Measurements from ENCODE around the gene RPTOR. TPM values are rescaled to one million over a fixed set of nuclear protein-coding genes. Genes with fewer than 3 reads are reported as not detected.

The RPTOR gene
- total RNA-seq, 1 experiment from 2014 or later = 66.7 TPM

- peaks cover 29% of the 10 kb centered on the region for H3K36me3 Mint-ChIP-seq (ENCODE audit: insufficient read depth, unreplicated experiment)
- BruUV-seq (replicated peaks) = no TSS peak
- DNase-seq = no peak
- no peak overlapping the region for H3K4me3 Mint-ChIP-seq (ENCODE audit: unreplicated experiment)
- Histone ChIP-seq H3K4me1 (no peaks in the 10 kb centered on the region), H3K27me3 (replicated peaks; ENCODE audit: control insufficient read depth, insufficient read depth, low read length) (no peaks in the 10 kb centered on the region), H3K9me3 (no peaks in the 10 kb centered on the region), H3K4me3 (ENCODE audit: low read depth, low read length) (no peak overlapping the region), H3K36me3 (ENCODE audit: control insufficient read depth, insufficient read depth, low read length) (no peaks in the 10 kb centered on the region)
- intact Hi-C loops (cut with micrococcal nuclease; ENCODE audit: unreplicated experiment) = no loop called here
- no peaks in the 10 kb centered on the region for H3K9me3 Mint-ChIP-seq (ENCODE audit: unreplicated experiment)
- H3K27ac Mint-ChIP-seq (ENCODE audit: unreplicated experiment) = no peak overlapping the region
- no peaks in the 10 kb centered on the region for H3K27me3 Mint-ChIP-seq (ENCODE audit: insufficient read depth, unreplicated experiment)
- POLR2A ChIA-PET = no interaction called here
- H3K4me1 Mint-ChIP-seq (ENCODE audit: low read depth, unreplicated experiment) = no peaks in the 10 kb centered on the region
- TF ChIP-seq CTCF (IDR thresholded peaks at IDR 0.05; ENCODE audit: insufficient read depth in 1 of 2, low read depth in 1 of 2, low read length in 1 of 2, severe bottlenecking in 1 of 2, unreplicated experiment in 1 of 2) = no peak
- CTCF ChIA-PET = no interaction called here
Measured at GRCh38 chr17:80939151-80940145, 394.8 kb downstream of the RPTOR start.

- intact Hi-C loops (cut with micrococcal nuclease; ENCODE audit: unreplicated experiment) = no loop called here
- H3K27ac Mint-ChIP-seq (ENCODE audit: unreplicated experiment) = no peak overlapping the region
- TF ChIP-seq CTCF (IDR thresholded peaks at IDR 0.05; ENCODE audit: insufficient read depth in 1 of 2, low read depth in 1 of 2, low read length in 1 of 2, severe bottlenecking in 1 of 2, unreplicated experiment in 1 of 2) = no peak
- CTCF ChIA-PET = no interaction called here
- Histone ChIP-seq H3K4me3 (ENCODE audit: low read depth, low read length) (no peak overlapping the region), H3K4me1 (no peaks in the 10 kb centered on the region), H3K9me3 (no peaks in the 10 kb centered on the region), H3K27me3 (replicated peaks; ENCODE audit: control insufficient read depth, insufficient read depth, low read length) (no peaks in the 10 kb centered on the region), H3K36me3 (ENCODE audit: control insufficient read depth, insufficient read depth, low read length) (no peaks in the 10 kb centered on the region)
- no peak overlapping the region for H3K4me3 Mint-ChIP-seq (ENCODE audit: unreplicated experiment)
- DNase-seq = no peak
- peaks cover 34% of the 10 kb centered on the region for H3K36me3 Mint-ChIP-seq (ENCODE audit: insufficient read depth, unreplicated experiment)
- H3K27me3 Mint-ChIP-seq (ENCODE audit: insufficient read depth, unreplicated experiment) = no peaks in the 10 kb centered on the region
- no peaks in the 10 kb centered on the region for H3K9me3 Mint-ChIP-seq (ENCODE audit: unreplicated experiment)
- H3K4me1 Mint-ChIP-seq (ENCODE audit: low read depth, unreplicated experiment) = no peaks in the 10 kb centered on the region
- BruUV-seq (replicated peaks) = no TSS peak
- POLR2A ChIA-PET = no interaction called here
Measured at GRCh38 chr17:80940171-80941123, 395.8 kb downstream of the RPTOR start.

- TF ChIP-seq CTCF (IDR thresholded peaks at IDR 0.05; ENCODE audit: insufficient read depth in 1 of 2, low read depth in 1 of 2, low read length in 1 of 2, severe bottlenecking in 1 of 2, unreplicated experiment in 1 of 2) = no peak
- no peaks in the 10 kb centered on the region for H3K9me3 ChIP-seq
- no TSS peak for BruUV-seq (replicated peaks)
- intact Hi-C loops (cut with micrococcal nuclease; ENCODE audit: unreplicated experiment) = no loop called here
- POLR2A ChIA-PET = no interaction called here
- no peak overlapping the region for H3K4me3 ChIP-seq (ENCODE audit: low read depth, low read length)
- Mint-ChIP-seq H3K4me1 (ENCODE audit: low read depth, unreplicated experiment) (no peaks in the 10 kb centered on the region), H3K27me3 (ENCODE audit: insufficient read depth, unreplicated experiment) (no peaks in the 10 kb centered on the region), H3K4me3 (ENCODE audit: unreplicated experiment) (no peak overlapping the region), H3K27ac (ENCODE audit: unreplicated experiment) (no peak overlapping the region), H3K36me3 (ENCODE audit: insufficient read depth, unreplicated experiment) (peaks cover 41% of the 10 kb centered on the region), H3K9me3 (ENCODE audit: unreplicated experiment) (no peaks in the 10 kb centered on the region)
- CTCF ChIA-PET = no interaction called here
- DNase-seq = no peak
- H3K36me3 ChIP-seq (ENCODE audit: control insufficient read depth, insufficient read depth, low read length) = no peaks in the 10 kb centered on the region
- no peaks in the 10 kb centered on the region for H3K27me3 ChIP-seq (replicated peaks; ENCODE audit: control insufficient read depth, insufficient read depth, low read length)
- no peaks in the 10 kb centered on the region for H3K4me1 ChIP-seq
Measured at GRCh38 chr17:80941171-80941570, 396.5 kb downstream of the RPTOR start.
